Measurements from ENCODE around the gene WNT9B. TPM values are rescaled to one million over a fixed set of nuclear protein-coding genes. Genes with fewer than 3 reads are reported as not detected.
A peak's percentile ranks its signal among the peaks of the same experiment; 100 is the strongest.

WNT9B gene, protein sequence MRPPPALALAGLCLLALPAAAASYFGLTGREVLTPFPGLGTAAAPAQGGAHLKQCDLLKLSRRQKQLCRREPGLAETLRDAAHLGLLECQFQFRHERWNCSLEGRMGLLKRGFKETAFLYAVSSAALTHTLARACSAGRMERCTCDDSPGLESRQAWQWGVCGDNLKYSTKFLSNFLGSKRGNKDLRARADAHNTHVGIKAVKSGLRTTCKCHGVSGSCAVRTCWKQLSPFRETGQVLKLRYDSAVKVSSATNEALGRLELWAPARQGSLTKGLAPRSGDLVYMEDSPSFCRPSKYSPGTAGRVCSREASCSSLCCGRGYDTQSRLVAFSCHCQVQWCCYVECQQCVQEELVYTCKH
- polyA plus RNA-seq (2011; rRNA removed) (0.05 and 0.22 TPM in 2 replicates), polyA plus RNA-seq (2017; fragmentation: RNase III; extraction: RNeasy Plus Mini Kit Qiagen cat#74134 plus additional on column Dnase treatment) (0.05 to 0.17 TPM (median 0.07 TPM) in 3 replicates), polyA minus RNA-seq (2011; rRNA and poly(A)+ RNA removed) (0.50 TPM in 1 of 2 replicates, not detected in the other)
- polyA plus RNA-seq (2012; cell fraction: cytosol; rRNA removed) = 0.01 TPM in 1 of 2 replicates, not detected in the other
- 0.05 TPM in 1 of 2 replicates, not detected in the other for polyA plus RNA-seq (2012; cell fraction: nucleus; rRNA removed)

DNA sequence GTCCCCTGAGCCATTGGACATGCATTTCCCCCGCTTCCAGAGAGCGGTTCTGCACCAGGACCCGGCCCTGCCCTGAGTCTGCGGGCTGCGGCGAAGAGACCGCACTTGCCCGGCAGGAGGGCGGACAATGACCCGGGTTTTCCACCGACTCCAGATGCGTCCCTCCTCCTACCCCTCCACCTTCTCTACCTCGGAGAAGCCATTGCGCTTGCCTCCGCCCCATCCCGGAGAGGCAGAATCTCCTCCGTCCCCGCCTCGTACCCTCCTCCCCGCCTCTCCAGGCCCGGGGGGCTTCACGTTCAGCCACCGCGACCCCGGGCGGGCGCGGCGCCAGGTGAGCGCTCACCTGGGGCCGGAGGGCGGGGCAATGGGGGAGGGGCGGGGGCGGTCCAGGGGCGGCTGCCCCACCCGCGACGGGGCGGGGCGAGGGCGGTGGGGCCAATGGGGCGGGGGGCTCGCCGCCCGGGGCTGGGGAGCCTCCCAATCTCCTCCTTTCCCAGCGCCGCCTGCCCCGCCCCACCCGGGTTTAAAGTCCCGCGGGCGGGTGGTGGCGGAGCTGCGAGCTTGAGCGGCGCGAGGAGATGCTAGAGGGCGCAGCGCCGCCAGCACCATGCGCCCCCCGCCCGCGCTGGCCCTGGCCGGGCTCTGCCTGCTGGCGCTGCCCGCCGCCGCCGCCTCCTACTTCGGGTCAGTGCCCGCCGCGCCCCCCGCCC, at the start of gene WNT9B:
Gene WNT9B, plus strand, starts transcription at position 555 of the 713 bp plus-strand sequence. Its CDS starts 56 bp downstream, at position 611.
- Histone ChIP-seq H3K9me3 (no peaks in the 10 kb centered on the region), H3K27ac (peak within 1 kb of the TSS; percentile 9 to 64; a peak in 4 of 6 replicates), H3K4me2 (peak within 1 kb of the TSS; percentile 98), H3K4me3 (peak within 1 kb of the TSS; percentile 58), H3K4me1 (peaks cover 5% of the 10 kb centered on the region; the same call in 1 of the 3 replicates)
- ATAC-seq (peak; percentile 32 to 62), FAIRE-seq (no peak), DNase-seq (ENCODE audit: low read depth in 1 of 2, low spot score in 1 of 2) (peak; percentile 44 to 54)
- POLR2A ChIA-PET = no interaction called here
- WGBS (ENCODE audit: missing lambda C conversion rate) = 10% methylated on average over 37 of the region's 75 CpGs
- TF ChIP-seq, protein P1, sequence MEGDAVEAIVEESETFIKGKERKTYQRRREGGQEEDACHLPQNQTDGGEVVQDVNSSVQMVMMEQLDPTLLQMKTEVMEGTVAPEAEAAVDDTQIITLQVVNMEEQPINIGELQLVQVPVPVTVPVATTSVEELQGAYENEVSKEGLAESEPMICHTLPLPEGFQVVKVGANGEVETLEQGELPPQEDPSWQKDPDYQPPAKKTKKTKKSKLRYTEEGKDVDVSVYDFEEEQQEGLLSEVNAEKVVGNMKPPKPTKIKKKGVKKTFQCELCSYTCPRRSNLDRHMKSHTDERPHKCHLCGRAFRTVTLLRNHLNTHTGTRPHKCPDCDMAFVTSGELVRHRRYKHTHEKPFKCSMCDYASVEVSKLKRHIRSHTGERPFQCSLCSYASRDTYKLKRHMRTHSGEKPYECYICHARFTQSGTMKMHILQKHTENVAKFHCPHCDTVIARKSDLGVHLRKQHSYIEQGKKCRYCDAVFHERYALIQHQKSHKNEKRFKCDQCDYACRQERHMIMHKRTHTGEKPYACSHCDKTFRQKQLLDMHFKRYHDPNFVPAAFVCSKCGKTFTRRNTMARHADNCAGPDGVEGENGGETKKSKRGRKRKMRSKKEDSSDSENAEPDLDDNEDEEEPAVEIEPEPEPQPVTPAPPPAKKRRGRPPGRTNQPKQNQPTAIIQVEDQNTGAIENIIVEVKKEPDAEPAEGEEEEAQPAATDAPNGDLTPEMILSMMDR (IDR thresholded peaks at IDR 0.05) = peak; percentile 28; the same call in 2 of the 3 replicates
- TF ChIP-seq POLR2A (IDR thresholded peaks at IDR 0.05; ENCODE audit: low read length) = 0 out of 2 replicates have a peak, but pooled peaks have one; percentile 19
- no peak for TF ChIP-seq GATA3 (IDR thresholded peaks at IDR 0.05; ENCODE audit: borderline replicate concordance)
- CTCF ChIA-PET = interaction anchor here (0.9 to 1.5 kb wide), 3 partner anchors 9 to 90 kb away, joined by 3 to 6 read pairs (median 3); no protein-coding TSS in a partner anchor

DNA sequence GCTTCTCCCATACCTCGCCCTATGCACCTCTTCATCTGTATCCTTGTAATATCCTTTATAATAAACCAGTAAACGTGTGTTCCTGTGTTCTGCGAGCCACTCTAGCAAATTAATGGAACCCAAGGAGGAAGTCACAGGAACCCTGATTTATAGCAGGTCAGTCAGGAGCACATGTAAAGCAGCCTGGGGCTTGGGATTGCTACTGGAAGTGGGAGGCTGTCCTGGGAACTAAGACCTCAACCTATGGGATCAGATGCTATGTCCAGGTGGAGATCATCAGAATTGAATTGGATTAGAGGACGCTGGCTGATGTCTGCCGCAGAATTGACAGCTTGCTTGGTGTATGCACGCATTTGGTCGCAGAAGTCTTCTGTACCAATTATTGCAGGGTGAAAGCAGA, 48.6 kb upstream of the WNT9B start:
- no peak for ATAC-seq

More for the DNA sequence above, 48.6 kb upstream of the WNT9B start:
- TF ChIP-seq CHD4 (IDR thresholded peaks at IDR 0.05; ENCODE audit: borderline replicate concordance) (no peak), SREBF2 (IDR thresholded peaks at IDR 0.05) (no peak), FOXS1 (CRISPR knock-in tag; IDR thresholded peaks at IDR 0.05) (no peak), EHMT2 (IDR thresholded peaks at IDR 0.05; ENCODE audit: low read depth) (no peak), RNF2 (IDR thresholded peaks at IDR 0.05; ENCODE audit: borderline replicate concordance, low read depth) (no peak), TP53 (CRISPR knock-in tag; IDR thresholded peaks at IDR 0.05) (no peak), KDM5A (IDR thresholded peaks at IDR 0.05) (no peak), ESRRA (IDR thresholded peaks at IDR 0.05; ENCODE audit: borderline replicate concordance, low read length) (no peak), RARB (CRISPR knock-in tag; IDR thresholded peaks at IDR 0.05) (no peak), MAZ (IDR thresholded peaks at IDR 0.05; ENCODE audit: borderline replicate concordance, low read depth, low read length) (no peak), HEYL (CRISPR knock-in tag; IDR thresholded peaks at IDR 0.05) (no peak), TFCP2L1 (CRISPR knock-in tag; IDR thresholded peaks at IDR 0.05) (no peak), RFX5 (IDR thresholded peaks at IDR 0.05) (no peak), PHF8 (IDR thresholded peaks at IDR 0.05; ENCODE audit: borderline replicate concordance, low read depth) (no peak), BHLHE40 (IDR thresholded peaks at IDR 0.05; ENCODE audit: low read depth, low read length) (no peak), NPAS2 (CRISPR knock-in tag; IDR thresholded peaks at IDR 0.05; ENCODE audit: borderline replicate concordance) (no peak)
- TF ChIP-seq, protein P2, sequence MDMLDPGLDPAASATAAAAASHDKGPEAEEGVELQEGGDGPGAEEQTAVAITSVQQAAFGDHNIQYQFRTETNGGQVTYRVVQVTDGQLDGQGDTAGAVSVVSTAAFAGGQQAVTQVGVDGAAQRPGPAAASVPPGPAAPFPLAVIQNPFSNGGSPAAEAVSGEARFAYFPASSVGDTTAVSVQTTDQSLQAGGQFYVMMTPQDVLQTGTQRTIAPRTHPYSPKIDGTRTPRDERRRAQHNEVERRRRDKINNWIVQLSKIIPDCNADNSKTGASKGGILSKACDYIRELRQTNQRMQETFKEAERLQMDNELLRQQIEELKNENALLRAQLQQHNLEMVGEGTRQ (IDR thresholded peaks at IDR 0.05) = no peak
- TF ChIP-seq, protein P3, sequence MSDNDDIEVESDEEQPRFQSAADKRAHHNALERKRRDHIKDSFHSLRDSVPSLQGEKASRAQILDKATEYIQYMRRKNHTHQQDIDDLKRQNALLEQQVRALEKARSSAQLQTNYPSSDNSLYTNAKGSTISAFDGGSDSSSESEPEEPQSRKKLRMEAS (IDR thresholded peaks at IDR 0.05) = no peak
- TF ChIP-seq, protein P4, sequence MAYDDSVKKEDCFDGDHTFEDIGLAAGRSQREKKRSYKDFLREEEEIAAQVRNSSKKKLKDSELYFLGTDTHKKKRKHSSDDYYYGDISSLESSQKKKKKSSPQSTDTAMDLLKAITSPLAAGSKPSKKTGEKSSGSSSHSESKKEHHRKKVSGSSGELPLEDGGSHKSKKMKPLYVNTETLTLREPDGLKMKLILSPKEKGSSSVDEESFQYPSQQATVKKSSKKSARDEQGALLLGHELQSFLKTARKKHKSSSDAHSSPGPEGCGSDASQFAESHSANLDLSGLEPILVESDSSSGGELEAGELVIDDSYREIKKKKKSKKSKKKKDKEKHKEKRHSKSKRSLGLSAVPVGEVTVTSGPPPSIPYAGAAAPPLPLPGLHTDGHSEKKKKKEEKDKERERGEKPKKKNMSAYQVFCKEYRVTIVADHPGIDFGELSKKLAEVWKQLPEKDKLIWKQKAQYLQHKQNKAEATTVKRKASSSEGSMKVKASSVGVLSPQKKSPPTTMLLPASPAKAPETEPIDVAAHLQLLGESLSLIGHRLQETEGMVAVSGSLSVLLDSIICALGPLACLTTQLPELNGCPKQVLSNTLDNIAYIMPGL (CRISPR knock-in tag; IDR thresholded peaks at IDR 0.05; ENCODE audit: borderline replicate concordance) = no peak
- TF ChIP-seq, protein P5, sequence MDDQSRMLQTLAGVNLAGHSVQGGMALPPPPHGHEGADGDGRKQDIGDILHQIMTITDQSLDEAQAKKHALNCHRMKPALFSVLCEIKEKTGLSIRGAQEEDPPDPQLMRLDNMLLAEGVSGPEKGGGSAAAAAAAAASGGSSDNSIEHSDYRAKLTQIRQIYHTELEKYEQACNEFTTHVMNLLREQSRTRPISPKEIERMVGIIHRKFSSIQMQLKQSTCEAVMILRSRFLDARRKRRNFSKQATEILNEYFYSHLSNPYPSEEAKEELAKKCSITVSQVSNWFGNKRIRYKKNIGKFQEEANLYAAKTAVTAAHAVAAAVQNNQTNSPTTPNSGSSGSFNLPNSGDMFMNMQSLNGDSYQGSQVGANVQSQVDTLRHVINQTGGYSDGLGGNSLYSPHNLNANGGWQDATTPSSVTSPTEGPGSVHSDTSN (IDR thresholded peaks at IDR 0.05) = no peak
- no peaks in the 10 kb centered on the region for H3K9me3 ChIP-seq
- no peak overlapping the region for H3K4me2 ChIP-seq
- no peak for FAIRE-seq
- 53% methylated on average over 7 of the region's 7 CpGs for WGBS (ENCODE audit: missing lambda C conversion rate)
- ChIA-PET POLR2A (no interaction called here), CTCF (interaction anchor here (2.9 to 3.2 kb wide), 2 partner anchors 20 to 33 kb away, joined by 12 to 16 read pairs; no protein-coding TSS in a partner anchor)
- no peaks in the 10 kb centered on the region for H3K4me1 ChIP-seq
- DNase-seq (ENCODE audit: low read depth in 1 of 2, low spot score in 1 of 2) = no peak
- no peak overlapping the region for H3K4me3 ChIP-seq
- no peak overlapping the region for H3K27ac ChIP-seq

Data from A549 (cell line).